ENCODE results near the gene LITAFD.

- no peak for TF ChIP-seq POLR2A (IDR thresholded peaks at IDR 0.05)
- no peak for TF ChIP-seq CTCF (IDR thresholded peaks at IDR 0.05)
Observed at GRCh38 chr16:8912793-8913192, 30.6 kb downstream of the LITAFD start.
